MM.1S (cell line): Measurements from ENCODE around the gene CAMK2A.

Experiments used
- CTCF ChIP-seq: fragments of 300-600 bp; sonication (generic); IDR thresholded peaks from 2 replicates; pipeline ENCODE4 v1.5.1; 2016; ENCODE audit warnings: antibody characterized with exemption, low read length, mixed read lengths
- EZH2 ChIP-seq: fragments of 300-600 bp; sonication (generic); optimal IDR thresholded peaks from 2 replicates; pipeline ENCODE3; 2017; ENCODE audit warnings: low read depth, mild to moderate bottlenecking, antibody characterized with exemption, low read length, mixed read lengths

DNA sequence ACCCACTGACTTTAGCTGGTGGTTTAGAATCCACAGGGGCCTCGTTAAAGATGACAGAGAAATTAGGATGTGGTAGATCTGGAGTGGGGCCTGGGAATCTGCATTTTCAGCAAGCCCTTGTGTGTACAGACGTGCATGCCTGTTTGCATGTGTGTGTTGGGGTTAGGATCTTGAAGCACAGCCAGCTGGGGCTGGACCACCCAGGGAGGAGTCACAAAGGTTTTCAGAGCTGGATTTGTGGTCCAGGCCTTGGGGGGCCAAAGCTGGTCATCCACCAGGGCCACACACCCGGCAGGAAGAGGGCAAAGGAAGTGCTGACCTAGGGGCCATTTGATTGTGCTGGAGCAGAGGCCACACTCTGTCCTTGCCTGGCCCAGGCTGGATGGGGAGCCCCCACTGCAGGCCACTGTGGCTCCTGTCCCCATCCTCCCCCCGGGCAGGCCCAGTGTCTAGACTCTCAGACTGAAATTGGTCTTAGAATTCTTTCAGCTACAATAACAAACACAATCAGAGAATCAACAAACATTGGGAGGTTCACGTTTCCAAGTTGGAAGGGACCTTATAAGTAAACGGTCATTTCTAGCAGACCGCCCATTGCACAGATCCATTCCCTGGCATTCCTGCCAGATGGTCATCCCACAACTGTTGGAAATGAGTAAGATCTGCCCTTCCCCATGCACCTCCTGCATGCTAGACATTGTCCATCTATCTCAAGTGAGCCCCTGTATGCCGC, 112.7 kb downstream of the CAMK2A start:
- TF ChIP-seq EZH2 (no peak), CTCF (no peak)
